ENCODE measurements around the gene PTPRE.

- no peak for TF ChIP-seq CTCF (IDR thresholded peaks at IDR 0.05)
- TF ChIP-seq POLR2A (IDR thresholded peaks at IDR 0.05), result no peak
- no peak for TF ChIP-seq EP300 (IDR thresholded peaks at IDR 0.05)
Measured at GRCh38 chr10:128124813-128125403, 218.0 kb downstream of the PTPRE start.
